GM23248 (cell line): Measurements from ENCODE around the gene ZBTB40.

ENCODE experiments used
- EZH2 ChIP-seq: fragments of 200-600 bp; sonication (generic); IDR thresholded peaks from 2 replicates; pipeline ENCODE4 v1.6.1; 2018; ENCODE audit warnings: antibody characterized with exemption, mild to moderate bottlenecking; ENCODE audit not compliant: insufficient read depth, poor library complexity, severe bottlenecking
- EZH2phosphoT487 ChIP-seq: fragments of 200-600 bp; sonication (generic); IDR thresholded peaks from 2 replicates; pipeline ENCODE4 v1.6.1; 2018; ENCODE audit warnings: antibody characterized with exemption, moderate library complexity, mild to moderate bottlenecking, low read depth; ENCODE audit not compliant: insufficient read depth

GRCh38 chr1:22444856-22445255 is 6.8 kb upstream of the ZBTB40 start:
- no peak for TF ChIP-seq EZH2phosphoT487
- TF ChIP-seq EZH2: no peak
